ENCODE measurements around the gene GATA1.

The GATA1 gene

GRCh38 chrX:48751343-48751742 is 35.0 kb upstream of the GATA1 start:
- no peak overlapping the region for H3K4me3 ChIP-seq (ENCODE audit: low read length)
- no peaks in the 10 kb centered on the region for H3F3A ChIP-seq (ENCODE audit: insufficient read depth, low read length)
- peaks cover 7% of the 10 kb centered on the region; the same call in 1 of the 2 replicates for H3K4me1 ChIP-seq (ENCODE audit: low read length)
- no peak overlapping the region for H3K9ac ChIP-seq (ENCODE audit: low read length)
- no peaks in the 10 kb centered on the region for H3K9me3 ChIP-seq (replicated peaks; ENCODE audit: insufficient read depth, low read length)
- no peaks in the 10 kb centered on the region for H3K27me3 ChIP-seq (replicated peaks; ENCODE audit: insufficient read depth, low read length)
- no peak overlapping the region for H2AFZ ChIP-seq (ENCODE audit: low read length)
- DNase-seq, result peak; percentile 23
- no peaks in the 10 kb centered on the region for H4K20me1 ChIP-seq (ENCODE audit: insufficient read depth, low read length)
- no peaks in the 10 kb centered on the region for H3K79me2 ChIP-seq (ENCODE audit: low read length)
- H3K27ac ChIP-seq (ENCODE audit: low read length), result no peak overlapping the region
- H3K9me2 ChIP-seq (replicated peaks; ENCODE audit: insufficient read depth, low read length), result no peaks in the 10 kb centered on the region
- no peak for TF ChIP-seq CTCF (IDR thresholded peaks at IDR 0.05; ENCODE audit: low read length)
- no peak for TF ChIP-seq EZH2phosphoT487 (IDR thresholded peaks at IDR 0.05; ENCODE audit: low read length)
- no peak for TF ChIP-seq EZH2 (optimal IDR thresholded peaks at IDR 0.05; ENCODE audit: low read depth, low read length)
- H3K4me2 ChIP-seq (ENCODE audit: low read depth, low read length), result no peak overlapping the region
- no peaks in the 10 kb centered on the region for H3K36me3 ChIP-seq (replicated peaks; ENCODE audit: insufficient read depth, low read length)

DNA sequence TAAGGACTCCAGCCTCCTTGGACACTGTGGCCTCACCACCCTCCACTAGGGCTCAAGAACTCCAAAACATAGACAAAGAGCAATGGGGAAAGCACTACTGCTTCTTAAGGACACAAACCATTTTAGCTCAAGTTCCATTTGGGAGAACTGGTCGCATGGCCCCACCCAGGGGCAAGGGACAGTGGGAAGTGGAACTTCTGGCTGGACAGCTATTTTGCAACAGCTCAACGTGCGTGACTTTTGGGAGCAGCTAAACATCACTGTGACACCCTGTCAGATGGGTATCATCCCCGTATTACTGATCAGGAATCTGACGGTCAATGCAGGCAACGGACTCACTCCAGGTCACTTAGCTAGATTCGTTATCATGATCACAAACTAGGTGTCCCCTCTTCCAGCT is 33.9 kb upstream of the GATA1 start:
- no peaks in the 10 kb centered on the region for H3K79me2 ChIP-seq (ENCODE audit: low read length)
- H3K36me3 ChIP-seq (replicated peaks; ENCODE audit: insufficient read depth, low read length), result no peaks in the 10 kb centered on the region
- H3K4me3 ChIP-seq (ENCODE audit: low read length), result no peak overlapping the region
- H4K20me1 ChIP-seq (ENCODE audit: insufficient read depth, low read length), result no peaks in the 10 kb centered on the region
- no peaks in the 10 kb centered on the region for H3K9me2 ChIP-seq (replicated peaks; ENCODE audit: insufficient read depth, low read length)
- H3K9me3 ChIP-seq (replicated peaks; ENCODE audit: insufficient read depth, low read length), result no peaks in the 10 kb centered on the region
- no peak overlapping the region for H3K9ac ChIP-seq (ENCODE audit: low read length)
- H3K4me1 ChIP-seq (ENCODE audit: low read length), result peaks cover 7% of the 10 kb centered on the region; the same call in 1 of the 2 replicates
- no peaks in the 10 kb centered on the region for H3F3A ChIP-seq (ENCODE audit: insufficient read depth, low read length)
- TF ChIP-seq EZH2phosphoT487 (IDR thresholded peaks at IDR 0.05; ENCODE audit: low read length), result no peak
- TF ChIP-seq CTCF (IDR thresholded peaks at IDR 0.05; ENCODE audit: low read length), result no peak
- TF ChIP-seq EZH2 (optimal IDR thresholded peaks at IDR 0.05; ENCODE audit: low read depth, low read length), result no peak
- H3K4me2 ChIP-seq (ENCODE audit: low read depth, low read length), result no peak overlapping the region
- H3K27ac ChIP-seq (ENCODE audit: low read length), result no peak overlapping the region
- H2AFZ ChIP-seq (ENCODE audit: low read length), result no peak overlapping the region
- no peak for DNase-seq
- no peaks in the 10 kb centered on the region for H3K27me3 ChIP-seq (replicated peaks; ENCODE audit: insufficient read depth, low read length)

DNA sequence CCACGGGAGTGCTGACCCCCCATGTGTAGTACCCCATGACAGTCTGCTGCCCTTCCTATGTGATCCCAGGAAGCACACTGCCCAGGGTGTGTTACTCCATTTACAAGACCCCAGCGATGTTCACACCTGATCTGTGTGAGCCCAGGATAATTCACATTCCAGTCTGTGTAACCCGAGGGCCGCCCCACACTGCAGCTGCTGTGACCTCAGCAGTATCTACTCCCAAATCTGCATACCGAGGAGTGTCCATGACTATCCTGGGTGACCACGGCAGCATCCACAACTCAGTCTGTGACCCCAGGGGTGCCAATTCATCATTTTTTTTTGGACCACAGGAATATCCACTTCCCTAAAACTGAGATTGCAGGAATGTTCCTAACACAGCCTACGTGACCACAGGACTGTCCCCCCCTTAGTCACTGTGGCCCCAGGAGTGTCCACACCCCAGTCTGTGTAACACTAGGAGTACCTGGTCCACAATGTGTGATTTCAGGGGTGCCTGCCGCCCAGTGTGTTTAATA is 32.6 kb upstream of the GATA1 start:
- TF ChIP-seq CTCF (IDR thresholded peaks at IDR 0.05; ENCODE audit: low read length) (no peak), EZH2phosphoT487 (IDR thresholded peaks at IDR 0.05; ENCODE audit: low read length) (no peak), EZH2 (optimal IDR thresholded peaks at IDR 0.05; ENCODE audit: low read depth, low read length) (no peak)
- H2AFZ ChIP-seq (ENCODE audit: low read length), result no peak overlapping the region
- H3K9me2 ChIP-seq (replicated peaks; ENCODE audit: insufficient read depth, low read length), result no peaks in the 10 kb centered on the region
- H4K20me1 ChIP-seq (ENCODE audit: insufficient read depth, low read length), result no peaks in the 10 kb centered on the region
- H3K36me3 ChIP-seq (replicated peaks; ENCODE audit: insufficient read depth, low read length), result no peaks in the 10 kb centered on the region
- H3K4me1 ChIP-seq (ENCODE audit: low read length), result peaks cover 7% of the 10 kb centered on the region; the same call in 1 of the 2 replicates
- H3K27me3 ChIP-seq (replicated peaks; ENCODE audit: insufficient read depth, low read length), result no peaks in the 10 kb centered on the region
- no peaks in the 10 kb centered on the region for H3F3A ChIP-seq (ENCODE audit: insufficient read depth, low read length)
- no peak overlapping the region for H3K27ac ChIP-seq (ENCODE audit: low read length)
- H3K4me3 ChIP-seq (ENCODE audit: low read length), result no peak overlapping the region
- no peak overlapping the region for H3K4me2 ChIP-seq (ENCODE audit: low read depth, low read length)
- no peaks in the 10 kb centered on the region for H3K9me3 ChIP-seq (replicated peaks; ENCODE audit: insufficient read depth, low read length)
- H3K79me2 ChIP-seq (ENCODE audit: low read length), result no peaks in the 10 kb centered on the region
- H3K9ac ChIP-seq (ENCODE audit: low read length), result no peak overlapping the region
- no peak for DNase-seq
